ENCODE measurements around the gene UBASH3B.

DNA sequence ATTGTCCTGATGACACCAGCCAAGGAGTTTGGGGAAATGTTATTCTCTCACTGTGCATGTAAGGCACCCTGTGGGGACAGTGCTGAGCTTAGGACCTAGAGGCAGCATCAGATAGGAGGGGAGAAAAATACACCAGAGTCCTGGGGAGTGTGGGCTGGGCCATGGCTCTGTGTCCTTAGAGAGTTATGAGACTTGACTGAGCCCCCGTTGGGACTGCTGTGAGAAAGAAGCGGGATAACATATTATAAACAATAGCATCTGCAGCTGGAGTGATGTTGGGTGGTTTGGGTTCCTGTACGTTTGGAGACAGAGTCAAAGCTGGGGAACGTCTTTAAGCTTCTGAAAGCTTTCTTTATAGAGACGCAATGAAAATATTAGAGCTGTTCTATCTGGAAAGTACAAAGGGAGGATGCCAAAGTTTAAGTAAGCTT is 91.8 kb downstream of the UBASH3B start:
- TF ChIP-seq, protein P1, sequence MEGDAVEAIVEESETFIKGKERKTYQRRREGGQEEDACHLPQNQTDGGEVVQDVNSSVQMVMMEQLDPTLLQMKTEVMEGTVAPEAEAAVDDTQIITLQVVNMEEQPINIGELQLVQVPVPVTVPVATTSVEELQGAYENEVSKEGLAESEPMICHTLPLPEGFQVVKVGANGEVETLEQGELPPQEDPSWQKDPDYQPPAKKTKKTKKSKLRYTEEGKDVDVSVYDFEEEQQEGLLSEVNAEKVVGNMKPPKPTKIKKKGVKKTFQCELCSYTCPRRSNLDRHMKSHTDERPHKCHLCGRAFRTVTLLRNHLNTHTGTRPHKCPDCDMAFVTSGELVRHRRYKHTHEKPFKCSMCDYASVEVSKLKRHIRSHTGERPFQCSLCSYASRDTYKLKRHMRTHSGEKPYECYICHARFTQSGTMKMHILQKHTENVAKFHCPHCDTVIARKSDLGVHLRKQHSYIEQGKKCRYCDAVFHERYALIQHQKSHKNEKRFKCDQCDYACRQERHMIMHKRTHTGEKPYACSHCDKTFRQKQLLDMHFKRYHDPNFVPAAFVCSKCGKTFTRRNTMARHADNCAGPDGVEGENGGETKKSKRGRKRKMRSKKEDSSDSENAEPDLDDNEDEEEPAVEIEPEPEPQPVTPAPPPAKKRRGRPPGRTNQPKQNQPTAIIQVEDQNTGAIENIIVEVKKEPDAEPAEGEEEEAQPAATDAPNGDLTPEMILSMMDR (IDR thresholded peaks at IDR 0.05) = no peak
- TF ChIP-seq POLR2A (IDR thresholded peaks at IDR 0.05) (no peak), EP300 (IDR thresholded peaks at IDR 0.05) (no peak)

Data from suprapubic skin (tissue), 3 donors.